ENCODE measurements around the gene LRRK1.

The LRRK1 gene

DNA sequence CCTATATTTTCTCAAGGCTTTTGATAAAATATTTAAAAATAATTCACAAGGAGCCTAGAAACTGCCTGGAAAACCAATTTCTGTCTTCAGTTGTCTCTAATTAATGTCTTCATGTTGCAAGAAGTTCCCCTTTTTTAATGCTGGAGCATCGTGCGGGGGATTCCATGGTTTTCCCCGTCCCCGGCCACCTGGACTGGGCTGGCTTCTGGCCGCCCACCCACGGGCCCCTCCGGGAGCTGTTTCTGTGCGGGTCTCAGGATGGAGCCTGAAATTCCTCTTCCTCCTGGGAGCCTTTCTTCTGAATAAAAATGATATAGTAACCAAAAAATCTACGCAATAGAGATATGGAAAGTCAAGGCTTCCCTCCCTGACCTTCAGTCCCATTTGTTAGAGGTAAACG lies 8.1 kb upstream of the LRRK1 start:
- no peak for DNase-seq

DNA sequence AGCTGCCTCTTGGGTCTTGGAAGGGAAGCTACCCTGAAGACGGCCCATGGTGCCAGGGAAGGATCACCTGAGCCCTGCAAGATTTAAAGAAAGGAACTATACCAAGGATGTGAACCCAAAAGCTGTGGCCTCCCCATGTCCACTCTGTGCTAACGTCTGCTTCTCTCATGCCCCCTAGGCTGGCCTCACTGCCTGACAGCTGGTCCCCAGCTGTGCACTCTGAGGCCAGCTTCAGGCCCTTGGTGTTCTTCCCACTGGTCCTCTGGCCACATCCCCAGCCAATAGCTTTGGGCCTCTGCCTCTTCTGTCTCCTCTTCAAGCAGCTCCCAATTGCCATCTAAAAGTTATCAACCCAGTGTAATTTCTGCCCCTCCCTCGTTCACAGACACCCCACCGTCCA lies 5.2 kb upstream of the LRRK1 start:
- DNase-seq, result no peak

DNA sequence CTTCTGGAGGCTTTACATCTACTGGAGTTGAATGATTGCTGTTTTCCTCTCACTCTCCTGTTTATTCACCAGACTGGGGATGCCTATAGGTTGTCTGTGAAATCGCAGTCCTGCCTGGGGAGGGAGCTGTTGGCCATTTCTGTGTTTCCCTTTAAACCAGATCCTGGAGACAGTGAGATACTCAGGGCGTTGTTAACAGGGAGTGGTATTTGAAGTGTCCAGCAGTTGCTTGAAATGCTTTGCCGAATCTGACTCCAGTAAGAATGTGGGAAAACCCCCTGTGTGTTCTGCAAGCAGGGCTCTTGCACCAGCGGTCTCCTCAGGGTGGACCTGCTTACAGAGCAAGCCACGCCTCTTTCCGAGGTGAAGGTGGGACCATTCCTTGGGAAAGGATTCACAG lies 4.3 kb upstream of the LRRK1 start:
- DNase-seq, result no peak

DNA sequence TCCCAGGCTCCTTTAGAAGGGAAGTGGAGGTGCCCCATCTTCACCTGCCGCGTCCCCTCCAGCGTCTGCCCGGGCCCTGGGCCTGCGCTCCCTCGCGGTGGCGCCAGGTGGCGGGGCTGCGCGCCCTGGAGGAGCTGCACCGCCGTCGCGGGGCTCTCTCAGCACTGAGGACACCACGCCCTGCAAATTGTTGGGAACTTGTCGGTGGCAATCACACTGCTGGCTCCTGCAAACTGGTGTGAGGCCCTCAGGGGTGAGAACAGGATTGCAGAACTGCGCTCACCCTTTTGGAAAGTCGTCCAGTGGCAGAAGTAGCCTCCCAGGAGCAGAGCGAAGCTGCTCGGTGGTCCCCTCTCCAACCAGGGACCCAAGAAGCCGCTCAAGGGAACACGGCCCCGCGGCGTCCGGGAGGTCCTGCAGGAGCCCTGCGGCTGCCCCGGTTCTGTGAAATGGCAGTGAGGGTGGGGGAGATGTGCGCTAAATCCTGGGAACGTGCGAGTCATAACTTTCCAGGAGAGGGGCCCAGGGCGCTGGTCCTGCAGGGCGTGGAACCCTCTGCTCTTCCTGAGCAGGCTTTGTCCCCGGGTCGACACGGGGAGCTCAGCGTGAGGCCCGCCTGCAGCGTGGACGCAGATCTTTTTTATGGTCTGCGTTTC lies 995 bp upstream of the LRRK1 start:
- DNase-seq, result peak in 24 of 56 donors; percentile 8 to 69 (median 22)

DNA sequence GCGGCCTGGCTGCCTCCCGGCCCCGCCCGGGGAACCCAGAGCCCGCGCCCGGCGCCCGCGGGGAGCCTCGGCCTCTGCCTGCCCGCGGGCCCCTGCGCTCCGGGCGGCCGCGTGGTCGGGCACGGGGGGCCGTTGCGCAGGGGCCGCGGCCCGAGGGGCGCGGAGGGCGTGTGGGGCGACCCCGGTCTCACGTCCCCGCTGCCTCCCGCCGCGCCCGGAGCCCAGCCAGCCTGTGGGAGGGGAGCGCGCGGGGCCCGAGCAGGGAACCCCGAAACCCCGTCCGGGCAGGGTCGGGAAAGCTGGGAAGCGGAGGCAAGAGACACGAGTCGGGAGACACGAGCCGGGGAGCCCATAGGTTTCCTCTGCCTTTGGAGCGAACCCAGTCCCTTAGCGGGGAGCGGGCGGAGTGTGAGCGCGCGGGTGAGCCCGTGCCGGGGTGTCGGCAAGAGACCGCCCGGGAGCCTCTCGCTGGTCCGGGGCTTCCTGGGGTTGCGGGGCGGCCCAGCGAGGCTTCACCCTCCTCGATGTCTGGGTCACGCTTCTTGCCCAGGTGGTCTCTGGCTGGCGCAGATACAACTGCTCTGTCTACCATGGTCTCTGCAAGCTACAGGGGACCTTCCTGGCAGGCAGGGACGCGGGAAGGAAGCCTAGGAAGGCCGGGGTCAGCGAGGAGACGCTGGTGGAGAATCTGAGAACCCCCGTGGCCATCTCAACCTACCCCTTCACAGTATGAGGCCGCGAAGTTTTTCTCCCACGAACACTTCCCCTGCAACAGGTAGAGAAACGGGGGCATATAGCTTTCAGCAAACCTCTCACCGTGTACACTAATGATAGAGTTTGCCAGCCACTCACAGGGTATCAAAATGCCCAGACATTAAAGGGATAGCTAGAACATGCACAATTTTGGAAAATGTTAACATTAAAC lies 586 bp downstream of the LRRK1 start:
- DNase-seq, result no peak

DNA sequence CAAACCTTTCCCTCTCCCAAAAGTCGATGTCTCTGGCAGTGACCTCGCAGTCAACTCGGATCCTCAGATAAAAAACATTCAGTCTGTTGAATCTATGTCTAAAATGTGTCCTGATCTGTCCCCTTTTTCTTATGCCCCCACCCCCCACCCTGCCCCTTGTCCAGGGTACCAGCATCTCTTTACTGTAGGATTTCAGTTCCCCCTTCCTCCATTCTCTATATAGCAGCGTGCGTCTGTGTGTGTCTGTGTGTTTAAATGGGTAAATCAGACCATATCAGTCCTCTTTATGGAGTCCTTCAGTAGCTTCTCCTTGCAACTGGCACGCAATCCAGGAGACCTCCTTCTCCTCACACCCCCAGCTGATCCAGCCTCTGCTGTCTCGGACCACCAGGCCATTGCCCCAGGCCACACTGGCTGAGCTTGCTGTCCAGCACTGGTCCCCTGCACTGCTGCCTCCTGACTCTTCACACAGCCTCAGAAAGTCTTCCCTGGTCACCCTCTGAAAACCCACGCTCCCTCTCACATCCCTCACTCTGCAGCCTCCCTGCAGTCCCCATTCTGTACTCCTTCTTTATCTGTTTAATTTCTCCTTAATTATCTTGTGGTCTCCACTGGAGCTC lies 1.5 kb downstream of the LRRK1 start:
- no peak for DNase-seq

DNA sequence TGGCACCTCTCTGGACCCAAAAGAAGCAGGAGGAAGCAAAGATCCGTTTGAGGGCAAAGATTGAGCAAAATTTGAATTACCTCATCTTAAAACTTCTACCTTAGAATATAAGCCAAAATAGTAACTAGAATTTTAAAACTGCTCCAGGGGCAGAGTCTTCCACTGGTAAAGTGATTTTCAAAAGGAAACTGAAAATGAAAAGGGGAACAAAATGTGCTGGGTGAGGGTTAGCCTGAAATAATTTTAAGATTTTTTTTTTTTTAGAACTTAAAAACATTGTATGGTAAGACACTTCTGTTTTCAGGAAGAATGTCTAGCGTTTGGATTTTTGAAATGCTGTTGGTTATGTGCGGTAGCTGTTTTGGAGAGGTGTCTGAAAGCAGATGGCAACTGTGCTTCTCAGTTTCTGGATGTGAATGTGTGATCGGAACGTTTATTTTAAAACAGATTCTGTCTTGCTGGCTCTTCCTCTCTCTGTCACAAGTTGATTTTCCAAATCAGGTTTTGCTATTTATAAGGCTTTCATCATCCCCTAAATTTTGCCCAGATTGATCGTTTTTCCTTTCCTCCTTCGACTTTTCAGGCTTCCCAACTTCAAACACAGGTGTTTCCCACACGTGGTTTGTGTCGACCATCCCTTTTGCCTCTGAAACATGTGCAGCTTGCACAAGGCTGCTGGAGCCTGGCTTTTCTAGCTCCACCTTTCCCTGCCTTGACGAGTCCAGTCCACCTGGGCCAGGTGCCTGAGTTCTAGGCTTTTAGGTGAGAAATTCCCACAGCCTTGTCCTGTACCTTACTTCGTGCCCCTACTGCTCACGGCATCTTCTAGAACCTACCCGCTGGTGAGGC lies 3.3 kb downstream of the LRRK1 start:
- no peak for DNase-seq

DNA sequence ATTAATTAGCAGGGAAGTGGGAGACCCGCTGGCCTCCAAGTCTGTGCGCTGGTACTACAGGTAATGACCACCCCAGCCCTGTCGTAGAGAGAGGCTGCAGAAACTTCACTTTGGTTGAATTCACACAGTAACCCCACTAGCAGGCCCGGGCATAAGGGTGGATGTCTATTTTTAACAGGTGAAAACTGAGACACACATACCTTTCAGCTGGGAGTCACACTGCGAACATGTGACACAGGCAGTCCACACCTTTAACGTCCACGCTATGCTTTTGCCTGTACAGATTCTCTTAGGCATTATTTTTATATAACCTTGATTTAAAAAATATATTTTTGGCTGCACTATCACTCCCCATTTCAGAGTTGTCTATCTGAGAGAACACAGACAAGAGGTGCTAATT lies 3.9 kb downstream of the LRRK1 start:
- DNase-seq, result no peak

DNA sequence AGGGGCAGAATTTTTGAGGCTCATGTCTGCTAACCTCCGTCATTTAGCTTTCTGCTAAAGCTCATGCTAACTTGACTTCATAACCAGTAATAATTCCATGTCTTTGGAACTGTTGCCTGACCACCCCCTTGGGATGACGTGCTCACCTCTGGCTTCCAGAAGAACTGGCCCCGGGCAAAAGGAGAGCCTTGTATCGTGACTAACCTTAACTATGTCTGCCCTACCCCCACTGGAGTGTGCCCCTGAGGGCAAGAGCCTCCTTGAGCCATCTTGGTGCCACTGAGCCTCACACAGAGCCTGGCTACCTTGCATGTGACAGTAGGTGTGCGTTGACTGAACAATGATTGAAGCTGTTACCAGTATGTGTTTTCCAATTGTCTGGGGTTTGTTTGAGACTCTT lies 4.7 kb downstream of the LRRK1 start:
- DNase-seq, result no peak

DNA sequence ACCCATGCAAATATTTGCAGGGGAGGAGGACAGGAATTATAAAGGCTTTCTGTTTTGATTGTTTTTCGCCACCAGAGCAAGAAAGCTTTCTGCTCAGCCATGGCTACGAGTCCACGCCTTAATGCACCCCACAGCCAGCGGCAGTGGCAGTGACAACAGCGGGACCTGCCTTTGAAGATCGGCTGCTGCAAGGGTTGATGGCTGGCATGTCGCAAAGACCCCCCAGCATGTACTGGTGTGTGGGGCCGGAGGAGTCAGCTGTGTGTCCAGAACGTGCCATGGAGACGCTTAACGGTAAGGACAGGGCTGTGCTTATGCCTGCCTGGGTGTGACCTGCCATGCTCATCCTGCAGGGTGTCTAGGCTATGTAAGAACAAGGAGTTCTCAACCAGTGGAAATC lies 5.3 kb downstream of the LRRK1 start:
- no peak for DNase-seq

DNA sequence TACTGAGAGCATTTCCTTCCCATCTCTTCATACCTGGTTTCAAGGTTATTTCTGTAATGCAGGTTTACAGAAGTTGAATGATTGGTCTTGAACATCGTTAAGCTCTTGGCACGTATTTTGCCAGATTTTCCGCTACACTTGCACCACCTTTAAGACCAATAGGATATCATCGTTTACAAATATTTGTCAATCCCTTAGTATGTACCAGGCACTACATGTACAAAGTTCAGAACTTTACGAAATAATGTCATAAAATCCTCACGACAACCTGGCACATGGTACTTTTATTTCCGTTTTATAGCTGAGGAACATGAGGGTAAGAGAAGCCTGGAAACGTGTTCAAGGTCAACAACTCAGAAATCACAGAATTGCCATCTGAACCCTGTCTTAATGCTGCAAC lies 6.3 kb downstream of the LRRK1 start:
- DNase-seq, result no peak

DNA sequence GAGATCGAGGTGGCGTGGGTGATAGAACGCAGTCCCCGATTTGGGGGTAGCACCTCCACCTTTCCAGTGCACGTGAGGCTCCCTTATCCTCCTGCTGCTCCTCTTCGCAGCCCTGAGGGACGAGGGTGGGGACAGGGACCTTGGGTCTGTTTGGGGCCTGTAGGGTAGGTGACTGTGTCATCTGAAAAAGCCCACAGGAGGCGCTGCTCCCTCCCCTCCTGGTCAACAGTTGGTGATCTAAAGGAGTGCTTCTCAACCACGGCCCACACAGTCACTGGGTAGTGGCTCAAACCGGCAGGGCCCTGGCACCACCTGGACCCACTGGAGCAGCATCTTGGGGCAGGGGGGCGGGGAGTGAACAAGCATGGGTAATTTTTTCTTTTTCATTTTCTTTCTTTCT lies 7.1 kb downstream of the LRRK1 start:
- no peak for DNase-seq

DNA sequence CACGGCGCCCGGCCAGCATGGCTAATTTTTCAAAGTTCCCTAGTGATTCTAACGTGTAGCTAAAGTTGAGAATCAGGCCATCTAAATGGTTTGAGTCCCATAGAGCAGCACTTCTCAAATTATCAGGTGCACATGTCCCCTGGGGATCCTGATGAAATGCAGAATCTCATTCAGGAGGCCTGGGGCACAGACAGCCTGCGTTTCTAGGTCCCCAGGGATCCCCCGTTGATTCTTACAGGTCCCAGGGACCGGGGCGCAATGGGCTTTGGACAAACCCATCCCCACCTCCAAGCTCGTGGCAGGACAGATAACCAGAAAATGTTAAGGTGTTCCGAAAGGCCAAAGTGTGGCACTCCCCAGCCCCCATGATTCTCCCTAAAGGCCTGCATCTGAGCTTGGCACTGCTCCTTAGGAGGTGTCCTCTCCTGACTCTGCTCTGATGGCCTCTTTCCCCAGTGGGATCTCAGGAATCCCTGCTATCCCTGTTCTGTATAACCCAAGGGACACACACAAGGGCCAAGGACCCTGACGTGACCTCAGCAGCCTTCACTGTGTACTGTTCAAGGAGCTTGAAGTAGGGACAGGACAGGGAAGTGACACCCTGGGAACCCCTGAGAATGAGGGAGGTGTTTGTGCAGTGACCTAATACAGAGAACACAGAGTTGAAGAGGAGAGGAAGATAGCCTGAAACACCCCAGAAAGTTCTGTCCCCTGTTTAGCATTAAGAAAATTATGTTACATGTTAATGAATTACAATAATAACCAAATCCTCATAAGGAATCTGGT lies 8.0 kb downstream of the LRRK1 start:
- no peak for DNase-seq

DNA sequence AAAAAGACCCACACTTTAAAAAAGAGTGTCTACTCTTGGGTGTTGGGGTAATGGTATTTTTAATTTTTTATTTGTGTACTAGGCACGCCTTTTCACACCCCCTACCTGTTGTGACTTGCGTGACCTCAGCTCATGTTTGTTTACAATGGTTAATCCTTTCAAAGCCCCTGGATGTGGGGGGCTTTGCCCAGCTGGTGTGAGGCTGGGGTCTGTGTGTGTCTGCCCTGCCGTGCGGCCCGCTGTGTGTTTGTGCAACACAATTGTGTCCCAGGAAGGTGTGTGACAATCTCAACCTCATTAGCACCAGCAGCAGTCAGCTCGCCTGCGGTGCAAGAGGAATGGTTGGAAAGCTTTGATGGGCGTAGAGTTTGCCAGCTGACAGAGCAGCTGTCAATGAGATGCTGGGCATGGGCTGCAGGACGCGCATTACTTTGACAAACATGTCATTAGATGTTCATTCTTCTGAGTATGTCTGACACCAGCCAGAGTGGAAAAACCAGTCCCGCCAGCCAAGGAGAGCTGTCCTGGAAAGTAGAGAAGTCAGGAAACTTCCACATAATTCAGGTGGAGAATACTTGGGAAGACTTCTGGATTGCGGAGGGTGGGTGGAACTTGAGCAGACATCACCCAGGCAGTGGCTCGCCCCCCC lies 9.6 kb downstream of the LRRK1 start:
- DNase-seq, result no peak

DNA sequence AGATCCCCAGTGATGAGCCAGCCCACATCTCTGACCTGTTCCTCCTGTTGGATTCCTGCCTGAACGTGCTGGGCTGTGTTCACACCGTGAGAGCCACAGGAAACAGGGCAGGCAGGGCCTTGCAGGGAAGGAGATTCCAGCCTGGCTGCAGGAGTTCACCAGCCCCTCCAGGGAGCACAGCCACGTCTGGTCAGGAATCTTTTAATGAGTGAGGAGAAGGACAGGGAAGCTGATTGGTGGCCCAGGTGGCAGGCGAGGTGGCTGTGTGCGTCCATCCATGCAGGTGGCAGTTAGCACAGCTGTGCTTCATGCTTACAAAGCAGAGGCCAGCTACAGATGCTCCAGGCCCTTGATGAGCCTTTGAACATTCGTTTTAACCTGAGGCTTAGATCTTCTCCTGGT lies 10.5 kb downstream of the LRRK1 start:
- DNase-seq, result no peak

DNA sequence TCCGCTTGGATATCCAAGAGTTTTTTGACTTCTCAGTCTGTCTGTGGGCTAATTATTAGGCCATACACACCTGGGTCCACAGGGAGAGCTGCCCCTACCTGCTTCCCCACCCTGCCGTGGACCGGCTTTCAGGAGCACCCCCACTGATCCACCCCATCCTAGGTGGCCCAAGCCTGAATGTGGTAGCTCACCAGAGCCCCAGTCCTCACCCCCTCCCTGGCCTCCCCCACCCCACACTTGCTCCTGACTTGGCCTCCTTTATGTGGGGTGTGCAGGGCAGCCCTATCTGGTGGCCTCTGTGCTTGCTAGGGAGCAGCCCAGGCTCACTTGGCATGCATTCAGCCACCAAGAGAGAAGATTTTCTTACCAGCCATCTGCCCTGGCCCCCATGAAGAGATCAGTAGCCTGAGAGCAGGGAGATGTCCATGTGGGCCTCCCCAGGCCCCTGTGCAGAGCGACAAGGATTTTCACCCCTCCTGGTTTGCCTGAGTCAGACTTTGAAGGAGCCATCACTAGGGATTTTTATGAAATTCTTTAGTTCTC lies 11.2 kb downstream of the LRRK1 start:
- no peak for DNase-seq

DNA sequence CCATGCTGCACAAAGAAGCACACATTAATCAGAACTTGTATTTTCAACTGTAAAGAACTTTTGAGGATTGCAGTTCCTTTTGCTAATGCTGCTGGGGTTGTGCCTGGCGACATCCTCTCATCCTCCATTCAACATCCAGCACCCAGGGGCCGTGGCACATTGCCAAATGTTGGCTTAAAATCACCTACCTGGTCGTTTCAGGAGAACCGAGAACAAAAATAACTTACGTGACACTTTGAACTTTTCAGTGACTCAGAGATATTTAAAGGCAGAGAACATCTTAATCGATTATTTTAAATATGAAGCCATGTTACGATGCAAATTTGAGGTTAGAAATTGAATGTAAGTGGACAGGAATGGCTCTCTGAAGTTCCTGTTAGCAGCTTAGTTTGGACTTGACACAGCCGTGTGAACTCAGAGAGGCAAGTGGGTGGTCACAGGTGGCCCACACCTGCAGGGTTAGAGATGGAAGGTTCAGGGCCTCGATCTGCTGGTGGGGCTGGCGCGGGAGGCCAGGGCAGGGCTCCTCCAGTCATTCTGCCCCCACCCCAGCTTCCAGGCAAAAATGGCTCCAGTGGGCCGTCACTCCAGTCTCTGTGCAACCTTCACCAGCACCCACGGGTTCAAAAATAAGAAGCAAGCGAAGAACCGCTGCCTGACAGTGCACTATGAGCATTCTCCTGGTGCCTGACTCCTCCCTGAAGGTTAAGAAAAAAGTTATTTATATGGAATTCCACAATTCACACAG lies 12.2 kb downstream of the LRRK1 start:
- DNase-seq, result no peak

DNA sequence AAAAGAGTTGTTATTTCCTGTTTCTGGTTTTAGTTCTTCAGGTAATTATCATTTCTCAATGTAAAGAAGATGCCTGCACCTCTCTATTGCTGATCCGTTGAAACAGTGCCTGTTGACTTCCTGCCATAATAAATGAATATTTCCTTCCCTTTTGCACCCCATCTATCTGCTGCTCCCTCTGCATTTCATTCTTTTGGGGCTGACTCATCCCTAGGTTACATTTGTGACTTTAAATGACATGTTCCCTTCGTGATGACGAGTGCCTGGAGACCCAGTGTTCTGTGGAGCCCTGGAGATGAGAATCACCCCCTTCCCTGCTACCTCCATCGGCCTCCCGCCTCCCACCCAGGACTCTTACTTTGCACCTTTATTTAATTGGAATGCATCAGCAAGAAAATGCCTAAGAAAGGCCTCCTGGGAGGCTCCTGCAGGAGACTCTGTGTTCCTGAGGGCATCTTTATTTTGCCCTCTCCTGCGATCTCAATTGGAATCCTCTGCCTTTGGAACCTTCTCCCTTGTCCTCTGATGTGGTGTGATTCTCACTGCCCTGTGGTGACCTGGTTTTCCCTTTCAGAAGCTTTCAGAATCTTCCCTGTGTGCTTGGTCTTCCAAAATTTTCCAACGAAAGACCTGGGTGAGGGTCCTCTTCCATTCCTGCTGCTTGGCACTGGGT lies 13.7 kb downstream of the LRRK1 start:
- DNase-seq, result no peak

DNA sequence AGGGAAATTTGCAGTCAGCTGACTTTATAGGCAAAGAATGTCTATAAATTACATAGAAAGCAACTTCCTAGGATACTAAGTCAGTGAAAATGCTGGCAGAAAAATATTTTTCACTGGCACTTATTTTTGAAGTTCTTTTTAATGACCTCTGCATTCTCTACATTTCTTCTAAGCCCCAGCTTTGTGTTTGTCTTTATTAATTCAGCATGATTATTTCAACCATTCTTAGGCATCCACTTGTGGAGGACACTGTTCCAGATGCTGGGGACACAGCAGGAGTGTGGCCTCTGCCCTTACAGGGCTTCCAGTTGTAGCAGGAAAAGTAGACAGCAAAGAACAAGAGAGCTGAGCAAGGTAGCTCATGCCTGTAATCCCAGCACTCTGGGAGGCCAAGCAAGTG lies 15.0 kb downstream of the LRRK1 start:
- no peak for DNase-seq

Data from nucleus accumbens (tissue), 56 donors.